ENCODE data around the gene CHST12.
"Not testable (repeated sequence)": the region's sequence is repeated elsewhere in the genome, so short reads cannot be mapped to it uniquely, and the experiment has no call there.

Gene CHST12

GRCh38 chr7:2403014-2403717 lies at the start of gene CHST12:
CHST12 (plus strand) TSS chr7:2403611; CDS start chr7:2432640, 29,029 bp downstream.
- DNase-seq (ENCODE audit: low read depth): peak; percentile 85

GRCh38 chr7:2353936-2354185 lies 49.5 kb upstream of the CHST12 start:
- DNase-seq (ENCODE audit: low read depth): peak; percentile 84

GRCh38 chr7:2354186-2354938 lies 49.0 kb upstream of the CHST12 start, which contains the start of gene EIF3B:
EIF3B (plus strand) TSS chr7:2354827; CDS start chr7:2354922, 95 bp downstream.
- DNase-seq (ENCODE audit: low read depth): peak; percentile 73

GRCh38 chr7:2354939-2355704 lies 48.3 kb upstream of the CHST12 start:
- DNase-seq (ENCODE audit: low read depth): no peak

GRCh38 chr7:2355705-2356008 lies 47.8 kb upstream of the CHST12 start:
- no peak for DNase-seq (ENCODE audit: low read depth)

GRCh38 chr7:2357165-2357564 lies 46.2 kb upstream of the CHST12 start:
- no peak for DNase-seq (ENCODE audit: low read depth)

GRCh38 chr7:2357571-2357970 lies 45.8 kb upstream of the CHST12 start:
- no peak for DNase-seq (ENCODE audit: low read depth)

GRCh38 chr7:2358968-2359527 lies 44.4 kb upstream of the CHST12 start:
- DNase-seq (ENCODE audit: low read depth): no peak

GRCh38 chr7:2359610-2360009 lies 43.8 kb upstream of the CHST12 start:
- DNase-seq (ENCODE audit: low read depth): no peak

- no peak for DNase-seq (ENCODE audit: low read depth)
Observed at GRCh38 chr7:2360796-2361195, 42.6 kb upstream of the CHST12 start.

GRCh38 chr7:2362385-2363088 lies 40.9 kb upstream of the CHST12 start:
- DNase-seq (ENCODE audit: low read depth): no peak

- no peak for DNase-seq (ENCODE audit: low read depth)
Observed at GRCh38 chr7:2369139-2369538, 34.3 kb upstream of the CHST12 start.

GRCh38 chr7:2371329-2371728 lies 32.1 kb upstream of the CHST12 start:
- no peak for DNase-seq (ENCODE audit: low read depth)

- no peak for DNase-seq (ENCODE audit: low read depth)
Observed at GRCh38 chr7:2372724-2373123, 30.7 kb upstream of the CHST12 start.

GRCh38 chr7:2373124-2373556 lies 30.3 kb upstream of the CHST12 start:
- DNase-seq (ENCODE audit: low read depth): no peak

GRCh38 chr7:2373646-2374045 lies 29.8 kb upstream of the CHST12 start:
- DNase-seq (ENCODE audit: low read depth): no peak

- DNase-seq (ENCODE audit: low read depth): no peak
Observed at GRCh38 chr7:2374401-2374800, 29.0 kb upstream of the CHST12 start.

- no peak for DNase-seq (ENCODE audit: low read depth)
Observed at GRCh38 chr7:2374830-2375728, 28.3 kb upstream of the CHST12 start.

GRCh38 chr7:2376351-2377154 lies 26.9 kb upstream of the CHST12 start:
- DNase-seq (ENCODE audit: low read depth): no peak

GRCh38 chr7:2377492-2377891 lies 25.9 kb upstream of the CHST12 start:
- DNase-seq (ENCODE audit: low read depth): not testable (repeated sequence)
